ENCODE results near the gene PEAR1. TPM values are rescaled to one million over a fixed set of nuclear protein-coding genes. Genes with fewer than 3 reads are reported as not detected.

The PEAR1 gene
- total RNA-seq, 2 donors from 2014 or later: 7.2 to 10.4 TPM

GRCh38 chr1:156945881-156946661 lies 52.6 kb downstream of the PEAR1 start:
- DNase-seq (no peak), ATAC-seq (no peak)
- intact Hi-C loops (cut with DNase I): no loop called here

- no peak for ATAC-seq
- no peak for DNase-seq
- intact Hi-C loops (cut with DNase I): no loop called here
These were observed 53.6 kb downstream of the PEAR1 start for GRCh38 chr1:156947127-156947526.

DNA sequence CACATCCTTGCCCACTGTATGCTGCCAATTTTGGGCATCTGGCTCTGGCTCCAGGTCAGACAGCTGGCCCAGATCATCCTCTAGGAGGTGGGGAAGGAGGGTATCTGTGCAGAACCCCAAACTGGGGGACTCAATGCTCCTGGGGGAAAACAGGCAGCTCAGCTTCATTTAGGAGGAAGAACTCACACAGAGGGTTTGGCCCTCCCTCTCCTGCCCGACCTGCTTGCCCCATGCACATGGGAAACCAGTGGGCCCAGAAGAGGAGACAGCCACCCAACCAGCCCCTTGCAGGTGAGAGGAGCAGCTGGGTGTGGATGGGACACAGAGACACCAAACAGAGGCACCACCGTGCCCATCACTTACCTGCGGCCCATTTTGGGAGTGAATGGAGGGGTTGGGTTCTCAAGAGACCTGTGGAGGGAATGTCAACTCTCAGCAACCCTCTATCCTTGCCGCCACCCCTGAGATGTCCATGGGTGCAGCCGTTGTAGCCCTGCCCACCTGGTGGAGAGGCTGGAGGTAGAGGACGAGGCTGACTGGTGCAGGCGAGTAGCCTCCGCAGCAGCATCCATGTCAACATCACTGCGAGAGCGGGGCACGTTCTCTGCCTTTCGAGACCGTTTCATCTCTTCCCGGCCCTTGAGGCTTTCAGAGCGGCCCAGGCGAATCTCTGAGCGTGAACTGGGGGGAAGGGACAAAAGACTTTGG lies 54.5 kb downstream of the PEAR1 start:
- DNase-seq (no peak), ATAC-seq (no peak)
- intact Hi-C loops (cut with DNase I): no loop called here

- no peak for DNase-seq
- intact Hi-C loops (cut with DNase I): no loop called here
- ATAC-seq: no peak
These were observed 55.2 kb downstream of the PEAR1 start for GRCh38 chr1:156948708-156949107.

GRCh38 chr1:156949127-156949526 lies 55.6 kb downstream of the PEAR1 start:
- DNase-seq: no peak
- intact Hi-C loops (cut with DNase I): no loop called here
- ATAC-seq: no peak

DNA sequence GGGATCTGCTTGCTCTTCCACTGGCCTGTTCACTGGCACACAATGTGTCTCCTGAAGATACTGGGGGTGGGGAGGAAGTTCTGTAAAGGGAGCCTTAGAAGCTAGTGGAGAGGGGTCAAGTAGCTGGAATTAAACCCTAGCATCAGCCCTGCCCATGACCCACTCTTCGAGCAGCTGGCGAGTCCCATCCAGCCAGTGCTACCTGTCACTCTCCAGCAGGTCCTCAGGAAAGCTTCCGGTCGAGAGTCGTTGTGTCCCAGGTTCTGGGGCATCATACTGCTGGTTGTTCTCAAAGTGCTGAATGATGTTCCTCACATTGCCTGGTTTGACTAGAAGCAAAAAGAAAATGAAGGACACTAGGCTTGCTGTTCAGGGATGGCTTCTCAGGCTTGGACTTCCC lies 57.9 kb downstream of the PEAR1 start:
- intact Hi-C loops (cut with DNase I): no loop called here
- ATAC-seq: no peak

DNA sequence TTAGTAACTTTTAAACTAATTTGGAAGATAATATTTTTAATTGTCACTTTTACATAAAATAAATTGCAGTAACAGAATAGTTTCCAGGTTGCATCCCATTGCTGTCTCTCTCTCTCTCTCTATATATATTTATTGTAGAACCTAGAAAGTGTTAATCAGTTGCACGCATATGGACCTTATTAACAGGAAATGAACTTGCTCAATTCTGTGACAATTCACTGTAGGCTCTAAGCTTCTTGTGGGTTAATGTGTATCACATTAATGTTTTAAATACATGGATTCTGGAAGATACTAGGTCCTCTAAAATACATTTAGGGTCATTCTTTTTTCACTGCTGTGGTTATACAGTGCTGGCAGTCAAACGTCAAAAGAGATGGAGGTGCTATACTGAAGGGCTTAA lies 60.1 kb downstream of the PEAR1 start:
- DNase-seq (no peak), ATAC-seq (no peak)
- intact Hi-C loops (cut with DNase I): no loop called here

More for the DNA sequence above, 57.9 kb downstream of the PEAR1 start:
- no peak for DNase-seq

GRCh38 chr1:156956333-156956732 lies 62.8 kb downstream of the PEAR1 start:
- ATAC-seq (no peak), DNase-seq (no peak)
- intact Hi-C loops (cut with DNase I): no loop called here

DNA sequence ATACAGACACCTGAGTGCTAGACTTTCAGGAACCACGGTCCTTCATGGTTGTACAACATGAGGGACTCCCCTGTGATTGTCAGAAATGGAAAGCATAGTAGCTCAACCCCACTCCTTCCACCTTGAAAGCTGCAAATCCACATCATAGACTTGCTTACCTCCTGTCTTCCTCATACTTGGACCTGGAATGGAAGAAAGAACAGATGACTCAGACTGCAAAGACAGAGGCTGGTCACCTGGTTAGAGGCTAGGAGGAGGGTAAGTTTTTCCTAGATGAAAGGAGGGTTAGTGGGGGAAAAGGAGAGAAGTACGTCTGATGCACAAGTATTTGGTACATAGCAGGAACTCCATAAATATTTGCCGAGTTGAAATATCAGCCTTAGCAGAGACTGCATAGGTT lies 64.1 kb downstream of the PEAR1 start:
- intact Hi-C loops (cut with DNase I): no loop called here
- DNase-seq (no peak), ATAC-seq (no peak)

DNA sequence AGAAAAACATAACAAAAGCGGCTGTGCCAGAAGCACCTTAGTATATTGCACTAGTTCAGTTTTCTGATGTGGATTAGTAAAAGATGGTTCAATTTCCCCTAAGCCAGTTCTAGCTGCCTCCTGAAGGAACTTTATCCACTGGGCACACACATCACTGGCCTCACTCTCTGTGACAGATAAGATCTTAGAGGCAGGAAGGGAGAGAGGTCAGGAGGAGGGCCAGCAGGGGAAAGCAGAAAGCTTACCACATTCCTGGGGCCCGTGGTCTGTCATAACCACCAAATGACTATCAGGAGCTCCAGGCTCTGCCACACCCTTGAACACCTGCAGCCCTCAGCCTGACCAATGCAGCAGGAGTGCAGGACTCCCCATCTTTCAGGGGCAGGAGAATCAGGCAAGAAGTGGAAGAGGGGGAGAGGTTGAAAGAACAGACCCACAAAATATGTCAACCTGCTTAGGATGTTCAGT lies 64.8 kb downstream of the PEAR1 start:
- intact Hi-C loops (cut with DNase I): no loop called here
- no peak for DNase-seq
- no peak for ATAC-seq

- ATAC-seq (no peak), DNase-seq (no peak)
- intact Hi-C loops (cut with DNase I): no loop called here
These were observed 65.9 kb downstream of the PEAR1 start for GRCh38 chr1:156959414-156959813.

DNA sequence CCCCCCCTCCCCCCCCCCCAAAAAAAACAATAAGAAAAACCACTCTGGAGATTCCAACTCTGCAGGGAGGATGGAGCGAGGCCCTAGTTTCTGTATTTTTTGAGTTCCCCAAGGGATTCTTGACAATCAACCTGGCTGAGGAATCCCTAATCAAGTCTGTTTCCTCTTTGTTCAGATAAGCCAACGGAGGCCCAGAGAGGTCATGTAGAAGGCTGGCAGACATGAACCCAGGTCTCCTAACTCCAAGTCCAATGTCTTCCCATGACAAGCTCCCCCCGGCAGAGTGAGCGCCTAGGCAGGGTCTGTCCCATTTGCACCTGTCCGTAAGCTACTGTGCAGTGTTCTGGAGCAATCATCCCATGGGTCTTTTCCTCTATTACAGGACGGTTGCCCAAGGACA lies 66.4 kb downstream of the PEAR1 start:
- ATAC-seq: no peak
- no peak for DNase-seq
- intact Hi-C loops (cut with DNase I): no loop called here

DNA sequence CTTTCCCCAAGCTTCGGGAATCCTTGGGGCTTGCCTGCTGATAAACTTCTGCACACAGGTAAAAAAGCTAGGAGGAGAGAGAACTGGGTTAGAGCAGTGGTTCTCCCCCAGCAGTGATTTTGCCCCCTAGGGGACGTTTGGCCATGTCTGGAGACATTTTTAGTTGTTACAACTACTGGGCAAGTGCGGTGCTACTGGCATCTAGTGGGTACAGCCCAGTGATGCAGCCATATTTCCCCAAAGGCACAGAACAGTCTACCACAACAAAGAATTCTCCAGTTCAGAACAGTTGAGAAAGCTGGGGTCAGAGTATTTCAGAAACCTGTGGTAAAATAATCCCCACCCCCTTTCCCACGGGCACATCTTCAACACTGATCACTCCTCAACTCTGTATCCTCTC lies 68.2 kb downstream of the PEAR1 start:
- no peak for ATAC-seq
- intact Hi-C loops (cut with DNase I): no loop called here
- DNase-seq: no peak

GRCh38 chr1:156963621-156964020 lies 70.1 kb downstream of the PEAR1 start:
- ATAC-seq (peak; percentile 54 to 73), DNase-seq (no peak)
- intact Hi-C loops (cut with DNase I): no loop called here

- DNase-seq: no peak
- ATAC-seq: no peak
- intact Hi-C loops (cut with DNase I): no loop called here
These were observed 70.9 kb downstream of the PEAR1 start for GRCh38 chr1:156964441-156964840.

Small RNA genes lying within 50 kb of the gene (microRNA-seq; reads per million reads assigned to microRNA genes)
- 0 to 0.40 reads per million in 2 donors for gene MIR765

Other genes with a start within 250 kb of the PEAR1 start
- 100 to 1,000 TPM; 224 to 240 TPM for gene NES, start 216.3 kb upstream of the PEAR1 start, total RNA-seq
- gene CRABP2, start 188.1 kb upstream of the PEAR1 start, total RNA-seq: 1 to 10 TPM; 1.5 TPM
- 10 to 100 TPM; 14.6 to 20.5 TPM for gene METTL25B, start 165.2 kb upstream of the PEAR1 start, total RNA-seq
- 10 to 100 TPM; 15.7 to 18.6 TPM for gene ISG20L2, start 165.0 kb upstream of the PEAR1 start, total RNA-seq
- 10 to 100 TPM; 62.9 to 74.0 TPM for gene MRPL24, start 152.6 kb upstream of the PEAR1 start, total RNA-seq
- 100 to 1,000 TPM; 139 to 156 TPM for gene HDGF, start 142.0 kb upstream of the PEAR1 start, total RNA-seq
- gene PRCC, start 126.2 kb upstream of the PEAR1 start, total RNA-seq: 10 to 100 TPM; 32.0 to 46.2 TPM
- gene SH2D2A, start 76.9 kb upstream of the PEAR1 start, total RNA-seq: 1 to 10 TPM; 1.1 to 2.8 TPM
- under 1 TPM; 0.05 to 0.12 TPM for gene INSRR, start 34.6 kb upstream of the PEAR1 start, total RNA-seq
- 1 to 10 TPM; 2.1 to 2.5 TPM for gene NTRK1, start 32.9 kb upstream of the PEAR1 start, total RNA-seq
- not detected for gene LRRC71, start 26.9 kb downstream of the PEAR1 start, total RNA-seq
- gene ARHGEF11, start 152.0 kb downstream of the PEAR1 start, total RNA-seq: 10 to 100 TPM; 25.4 to 27.0 TPM
- gene ETV3L, start 206.1 kb downstream of the PEAR1 start, total RNA-seq: not detected
- 10 to 100 TPM; 17.3 to 21.4 TPM for gene ETV3, start 244.7 kb downstream of the PEAR1 start, total RNA-seq